Measurements from ENCODE around the gene TTC12.

GRCh38 chr11:113272281-113272680, 42.1 kb upstream of the TTC12 start:
- TF ChIP-seq POLR2A (IDR thresholded peaks at IDR 0.05; ENCODE audit: low read length) (no peak), GATA1 (IDR thresholded peaks at IDR 0.05; ENCODE audit: low read depth, low read length) (no peak)
